IMR-90 (cell line): Measurements from ENCODE around the gene ITGA5.

Experiments used
- CEBPB ChIP-seq: IDR thresholded peaks from 2 replicates; pipeline ENCODE4 v1.6.1; 2012; ENCODE audit warnings: low read depth, low read length, improper control_type of control experiment
- POLR2A ChIP-seq: IDR thresholded peaks from 2 replicates; pipeline ENCODE4 v1.6.1; 2012; ENCODE audit warnings: mild to moderate bottlenecking, low read depth, low read length
- TF ChIP-seq, protein P1 (sequence below): conservative IDR thresholded peaks from 2 replicates; pipeline ENCODE4 v1.5.1; 2012; ENCODE audit warnings: mild to moderate bottlenecking, low read depth, low read length, improper control_type of control experiment

DNA sequence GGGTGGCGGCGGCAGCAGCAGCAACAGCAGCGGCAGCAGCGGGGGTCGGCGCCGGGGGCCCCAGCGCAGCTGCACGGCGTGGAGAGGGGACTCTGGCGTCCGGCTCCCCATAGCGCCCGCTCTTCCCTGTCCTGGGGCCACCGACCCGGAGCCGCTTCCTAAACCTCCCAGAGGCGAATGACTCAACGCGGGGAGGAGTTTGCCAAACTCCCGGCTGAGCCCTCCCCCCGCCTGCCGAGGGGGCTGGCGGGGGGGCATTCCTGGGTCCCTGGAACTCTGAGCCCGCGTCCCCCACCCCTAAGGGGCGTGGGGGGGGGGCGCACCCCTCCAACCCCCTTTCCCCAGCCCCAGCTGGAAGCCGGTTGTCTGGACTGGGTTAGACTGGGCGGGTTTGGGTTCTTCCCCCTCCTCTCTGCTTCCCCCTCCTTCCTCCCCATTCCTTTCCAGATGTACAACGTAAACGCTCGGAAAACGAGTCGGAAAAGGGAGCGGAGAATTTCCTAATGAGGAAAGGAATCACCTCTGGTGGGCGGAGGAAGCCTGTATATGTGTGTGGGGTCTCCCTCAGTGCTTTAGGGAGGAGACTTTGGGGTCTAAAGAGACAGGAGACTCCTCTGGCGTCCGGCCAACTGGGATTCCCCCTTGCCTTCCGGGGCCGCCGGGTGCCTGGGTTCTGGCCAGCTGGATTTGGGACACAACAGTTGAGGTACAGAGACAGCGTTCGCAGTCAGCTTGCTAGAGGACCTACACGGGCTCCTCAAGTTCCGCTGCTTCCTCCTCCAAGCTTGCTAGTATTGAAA is at the start of gene ITGA5:
- TF ChIP-seq CEBPB (0 out of 2 replicates have a peak, but pooled peaks have one; percentile 22), POLR2A (peak; percentile 77)
- TF ChIP-seq, protein P1, sequence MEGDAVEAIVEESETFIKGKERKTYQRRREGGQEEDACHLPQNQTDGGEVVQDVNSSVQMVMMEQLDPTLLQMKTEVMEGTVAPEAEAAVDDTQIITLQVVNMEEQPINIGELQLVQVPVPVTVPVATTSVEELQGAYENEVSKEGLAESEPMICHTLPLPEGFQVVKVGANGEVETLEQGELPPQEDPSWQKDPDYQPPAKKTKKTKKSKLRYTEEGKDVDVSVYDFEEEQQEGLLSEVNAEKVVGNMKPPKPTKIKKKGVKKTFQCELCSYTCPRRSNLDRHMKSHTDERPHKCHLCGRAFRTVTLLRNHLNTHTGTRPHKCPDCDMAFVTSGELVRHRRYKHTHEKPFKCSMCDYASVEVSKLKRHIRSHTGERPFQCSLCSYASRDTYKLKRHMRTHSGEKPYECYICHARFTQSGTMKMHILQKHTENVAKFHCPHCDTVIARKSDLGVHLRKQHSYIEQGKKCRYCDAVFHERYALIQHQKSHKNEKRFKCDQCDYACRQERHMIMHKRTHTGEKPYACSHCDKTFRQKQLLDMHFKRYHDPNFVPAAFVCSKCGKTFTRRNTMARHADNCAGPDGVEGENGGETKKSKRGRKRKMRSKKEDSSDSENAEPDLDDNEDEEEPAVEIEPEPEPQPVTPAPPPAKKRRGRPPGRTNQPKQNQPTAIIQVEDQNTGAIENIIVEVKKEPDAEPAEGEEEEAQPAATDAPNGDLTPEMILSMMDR: no peak
